Upper lobe of left lung (tissue), 6 donors: ENCODE results near the gene TMEM161A. TPM values are rescaled to one million over a fixed set of nuclear protein-coding genes. Genes with fewer than 3 reads are reported as not detected.

Source experiments
- ATAC-seq, 2 donors: fragments of 200-7000 bp; cut with Tn5 transposase; one replicate each; pipeline ENCODE4 v1.9.1; 2022; ENCODE audit warnings: mild to moderate bottlenecking in 2 of 2, moderate library complexity in 2 of 2; ENCODE audit not compliant: low FRiP score in 2 of 2
- DNase-seq, 2 donors: peaks; one replicate each; pipeline ENCODE4 v3.0.0-alpha.2; 2019 to 2020
- H3K27ac ChIP-seq, 4 donors: fragments of 200-600 bp; sonication (generic); one replicate each; pipeline ENCODE4 v1.5.1; 2016 to 2019
- H3K27me3 ChIP-seq, 4 donors: fragments of 200-600 bp; sonication (generic); one replicate each; pipeline ENCODE4 v1.5.1; 2017 to 2019
- H3K36me3 ChIP-seq, 4 donors: fragments of 200-600 bp; sonication (generic); one replicate each; pipeline ENCODE4 v1.5.1; 2016 to 2019
- H3K4me1 ChIP-seq, 4 donors: fragments of 200-600 bp; sonication (generic); one replicate each; pipeline ENCODE4 v1.5.1; 2018 to 2019
- H3K4me3 ChIP-seq, 4 donors: fragments of 200-600 bp; sonication (generic); one replicate each; pipeline ENCODE4 v1.5.1; 2017 to 2019; ENCODE audit warnings: mild to moderate bottlenecking in 2 of 4, moderate library complexity in 1 of 4
- H3K9me3 ChIP-seq, 4 donors: fragments of 200-600 bp; sonication (generic); one replicate each; pipeline ENCODE4 v1.5.1; 2018 to 2019
- EP300 ChIP-seq, 4 donors: sonication (generic); formaldehyde crosslinking; IDR thresholded peaks; one replicate each; pipeline ENCODE4 v1.5.1; 2017; ENCODE audit warnings: antibody characterized with exemption in 4 of 4, control low read depth in 2 of 4
- POLR2A ChIP-seq, 4 donors: fragments of 450-650 bp; IDR thresholded peaks; one replicate each; pipeline ENCODE4 v1.5.1; 2016 to 2017; ENCODE audit warnings: antibody characterized with exemption in 4 of 4, mild to moderate bottlenecking in 2 of 4
- POLR2AphosphoS5 ChIP-seq, 2 donors: sonication (generic); formaldehyde crosslinking; IDR thresholded peaks; one replicate each; pipeline ENCODE4 v1.5.1; 2017; ENCODE audit warnings: antibody characterized with exemption in 2 of 2
- WGBS, 2 donors: methylation state at CpG; one replicate each; pipeline ENCODE4 v1.1.5; 2017 to 2018; 5-methylcytosine and 5-hydroxymethylcytosine counted together
- total RNA-seq, 6 donors: library from RNA; depleted of rRNA in 4 of 6; stranded (reverse); fragments of >200 nt in 4 of 6; gene quantifications; one replicate each; pipeline versions ENCODE4 v1.1.0 to v1.2.1, GENCODE V29; 2016 to 2021
- TF ChIP-seq, protein P1 (sequence below), 6 experiments: fragments of 450-650 bp in 4 of 6; fragments of 200-600 bp in 2 of 6; sonication (generic) in 2 of 6; IDR thresholded peaks; one replicate each; pipeline ENCODE4 v1.5.1; 2016 to 2019; ENCODE audit warnings: antibody characterized with exemption in 6 of 6
- donor health status: DM: no; HTN: no; CAD: no; lungs with moderate emphysema.
- donor health status: DM: no; HTN: yes; CAD: no; lungs with severe emphysema.

The TMEM161A gene
- total RNA-seq: 10 to 100 TPM; 18.7 to 31.6 (median 26.2) TPM

GRCh38 chr19:19138109-19138981 lies at the start of gene TMEM161A:
TSS of gene TMEM161A (minus strand) at chr19:19138478. CDS start at chr19:19138428, 50 bp downstream.
- H3K9me3 ChIP-seq: no peaks in the 10 kb centered on the region
- H3K4me3 ChIP-seq: peak within 1 kb of the TSS; percentile 60 to 89 (median 80)
- ATAC-seq: peak; percentile 97 to 99
- H3K27me3 ChIP-seq: no peaks in the 10 kb centered on the region
- TF ChIP-seq POLR2A (IDR thresholded peaks at IDR 0.05) (peak in 3 of 4 donors; percentile 39 to 72 (median 70)), POLR2AphosphoS5 (IDR thresholded peaks at IDR 0.05) (peak in 1 of 2 donors; percentile 81), EP300 (IDR thresholded peaks at IDR 0.05) (no peak)
- TF ChIP-seq, protein P1, sequence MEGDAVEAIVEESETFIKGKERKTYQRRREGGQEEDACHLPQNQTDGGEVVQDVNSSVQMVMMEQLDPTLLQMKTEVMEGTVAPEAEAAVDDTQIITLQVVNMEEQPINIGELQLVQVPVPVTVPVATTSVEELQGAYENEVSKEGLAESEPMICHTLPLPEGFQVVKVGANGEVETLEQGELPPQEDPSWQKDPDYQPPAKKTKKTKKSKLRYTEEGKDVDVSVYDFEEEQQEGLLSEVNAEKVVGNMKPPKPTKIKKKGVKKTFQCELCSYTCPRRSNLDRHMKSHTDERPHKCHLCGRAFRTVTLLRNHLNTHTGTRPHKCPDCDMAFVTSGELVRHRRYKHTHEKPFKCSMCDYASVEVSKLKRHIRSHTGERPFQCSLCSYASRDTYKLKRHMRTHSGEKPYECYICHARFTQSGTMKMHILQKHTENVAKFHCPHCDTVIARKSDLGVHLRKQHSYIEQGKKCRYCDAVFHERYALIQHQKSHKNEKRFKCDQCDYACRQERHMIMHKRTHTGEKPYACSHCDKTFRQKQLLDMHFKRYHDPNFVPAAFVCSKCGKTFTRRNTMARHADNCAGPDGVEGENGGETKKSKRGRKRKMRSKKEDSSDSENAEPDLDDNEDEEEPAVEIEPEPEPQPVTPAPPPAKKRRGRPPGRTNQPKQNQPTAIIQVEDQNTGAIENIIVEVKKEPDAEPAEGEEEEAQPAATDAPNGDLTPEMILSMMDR (IDR thresholded peaks at IDR 0.05): peak in 1 of 6 experiments; percentile 6
- no peaks in the 10 kb centered on the region for H3K36me3 ChIP-seq
- DNase-seq: peak; percentile 92 to 97
- H3K4me1 ChIP-seq: peaks cover 0 to 28% (median 11%) of the 10 kb centered on the region in 4 donors
- 4 to 6% methylated on average over 13 to 20 of the region's 42 CpGs for WGBS, 2 donors
- peak within 1 kb of the TSS; percentile 46 to 78 (median 72) for H3K27ac ChIP-seq

GRCh38 chr19:19186742-19187141 lies 48.5 kb upstream of the TMEM161A start:
- 97% methylated on average over 14 of the region's 14 CpGs for WGBS, 2 donors
- no peak for TF ChIP-seq POLR2A (IDR thresholded peaks at IDR 0.05)
- TF ChIP-seq EP300 (IDR thresholded peaks at IDR 0.05): no peak
- TF ChIP-seq, protein P1 (IDR thresholded peaks at IDR 0.05): no peak
- no peak for TF ChIP-seq POLR2AphosphoS5 (IDR thresholded peaks at IDR 0.05)
- Histone ChIP-seq H3K36me3 (peaks cover 8 to 36% (median 16%) of the 10 kb centered on the region in 4 donors), H3K9me3 (no peaks in the 10 kb centered on the region), H3K27me3 (no peaks in the 10 kb centered on the region), H3K27ac (peak overlapping the region; percentile 43 to 84 (median 70)), H3K4me1 (peaks cover 22 to 50% (median 25%) of the 10 kb centered on the region in 4 donors), H3K4me3 (no peak overlapping the region)
- DNase-seq: no peak
- no peak for ATAC-seq

DNA sequence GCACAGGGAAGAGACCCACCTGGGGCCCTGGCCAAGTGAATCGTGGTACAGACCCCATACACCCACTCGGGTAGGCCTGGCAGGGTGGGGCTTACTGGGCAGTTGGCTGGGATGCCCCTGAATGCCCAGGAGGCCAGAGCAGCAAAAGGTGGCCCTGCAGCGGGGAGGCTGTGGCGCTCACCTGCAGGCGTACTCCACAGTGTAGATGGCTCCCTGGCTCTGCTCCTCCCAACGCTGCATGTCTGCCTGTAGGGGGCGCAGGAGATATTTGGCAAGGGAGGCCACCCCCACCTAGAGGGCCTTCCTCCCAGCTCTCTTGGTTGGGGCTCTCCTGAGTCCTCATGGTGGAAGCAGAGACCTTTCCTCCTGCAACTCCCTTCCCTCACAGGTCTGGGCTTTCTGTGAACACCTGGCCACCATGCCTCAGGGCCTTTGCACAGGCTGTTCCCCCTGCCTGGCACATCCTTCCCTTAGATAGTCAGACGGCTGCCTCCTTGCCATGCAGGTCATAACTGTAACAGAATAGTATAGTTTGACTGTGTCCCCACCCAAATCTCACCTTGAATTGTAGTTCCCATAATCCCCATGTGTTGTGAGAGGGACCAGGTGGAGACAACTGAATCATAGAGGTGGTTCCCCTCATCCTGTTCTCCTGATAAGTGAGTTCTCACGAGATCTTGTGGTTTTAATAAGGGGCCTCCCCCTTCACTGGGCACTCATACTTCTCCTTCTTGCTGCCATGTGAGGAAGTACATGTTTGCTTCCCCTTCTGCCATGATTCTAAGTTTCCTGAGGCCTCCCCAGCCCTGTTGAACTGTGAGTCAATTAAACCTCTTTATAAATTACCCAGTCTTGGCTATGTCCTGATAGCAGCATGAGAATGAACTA lies 47.8 kb upstream of the TMEM161A start:
- 63 to 69% methylated on average over 2 to 9 of the region's 9 CpGs for WGBS, 2 donors
- TF ChIP-seq, protein P1 (IDR thresholded peaks at IDR 0.05): peak; percentile 44 to 73 (median 50)
- TF ChIP-seq EP300 (IDR thresholded peaks at IDR 0.05) (no peak), POLR2A (IDR thresholded peaks at IDR 0.05) (no peak), POLR2AphosphoS5 (IDR thresholded peaks at IDR 0.05) (no peak)
- Histone ChIP-seq H3K36me3 (peaks cover 10 to 42% (median 19%) of the 10 kb centered on the region in 4 donors), H3K27ac (peak overlapping the region; percentile 43 to 84 (median 70)), H3K4me3 (no peak overlapping the region), H3K27me3 (no peaks in the 10 kb centered on the region), H3K4me1 (peaks cover 20 to 46% (median 21%) of the 10 kb centered on the region in 4 donors), H3K9me3 (no peaks in the 10 kb centered on the region)
- DNase-seq: peak in 1 of 2 donors; percentile 43
- peak; percentile 65 to 76 for ATAC-seq

DNA sequence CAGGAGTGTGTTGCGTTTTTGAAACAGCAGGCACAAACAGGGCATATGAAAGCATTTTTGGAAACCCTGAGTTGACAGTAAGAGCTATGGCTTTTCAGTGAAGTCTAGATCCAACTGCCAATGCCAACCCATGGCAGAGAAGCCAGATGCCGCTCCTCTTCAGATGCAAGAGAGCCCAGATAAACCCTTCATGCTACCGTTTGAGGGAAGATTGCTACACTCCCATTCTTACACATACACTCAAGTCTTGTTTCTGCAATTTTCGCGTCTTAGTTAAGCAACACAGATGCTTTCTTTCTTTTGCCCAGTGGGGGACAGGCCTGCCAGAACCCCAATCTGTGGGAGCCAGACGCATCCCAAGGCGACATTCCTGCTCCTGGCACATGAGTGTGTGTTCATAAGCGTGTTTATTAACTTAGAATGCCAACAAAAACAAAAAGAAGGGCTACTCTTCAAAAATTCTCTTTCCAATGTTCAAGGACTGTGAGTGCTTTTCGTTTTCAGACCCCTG lies 43.3 kb upstream of the TMEM161A start:
- ATAC-seq (no peak), DNase-seq (no peak)
- Histone ChIP-seq H3K4me1 (peaks cover 0 to 9% (median 0%) of the 10 kb centered on the region in 4 donors), H3K36me3 (peaks cover 13 to 74% (median 46%) of the 10 kb centered on the region in 4 donors), H3K9me3 (peaks cover 0 to 3% (median 0%) of the 10 kb centered on the region in 4 donors), H3K4me3 (no peak overlapping the region), H3K27ac (peak overlapping the region in 2 of 4 donors; percentile 5 to 34), H3K27me3 (no peaks in the 10 kb centered on the region)
- WGBS, 2 donors: 83 to 88% methylated on average over 9 of the region's 9 CpGs
- TF ChIP-seq EP300 (IDR thresholded peaks at IDR 0.05) (no peak), POLR2AphosphoS5 (IDR thresholded peaks at IDR 0.05) (no peak), POLR2A (IDR thresholded peaks at IDR 0.05) (no peak)
- TF ChIP-seq, protein P1 (IDR thresholded peaks at IDR 0.05): no peak
